Right lung (tissue), 5 donors: ENCODE measurements around the gene INSYN2B. TPM values are rescaled to one million over a fixed set of nuclear protein-coding genes. Genes with fewer than 3 reads are reported as not detected.

Experiments used
- polyA plus RNA-seq, 5 donors: library from polyadenylated mRNA; unstranded; fragments of 120-200 nt; gene quantifications; one replicate each; pipeline versions ENCODE4 v1.2.1 to v1.2.3, GENCODE V29; 2013; ENCODE audit warnings: inconsistent platforms in 1 of 5, low replicate concordance in 1 of 5; ENCODE audit not compliant: insufficient read length in 5 of 5, insufficient read depth in 1 of 5

Gene INSYN2B
- polyA plus RNA-seq, 5 donors = 3.6 to 5.2 (median 4.5) TPM

Other genes starting within 250 kb of the INSYN2B start
- under 1 TPM in 1 of 5 donors, not detected in 4; 0.07 TPM for gene FOXI1, start 125.4 kb upstream of the INSYN2B start, polyA plus RNA-seq